Astrocyte (in vitro differentiated cells and primary cell): ENCODE data around the gene PRKG1.

Experiments used
- EZH2 ChIP-seq: IDR thresholded peaks from 2 replicates; pipeline ENCODE4 v1.6.1; 2012; ENCODE audit warnings: mild to moderate bottlenecking, low read length, inconsistent platforms; ENCODE audit not compliant: insufficient read depth
- TF ChIP-seq, protein P1 (sequence below): IDR thresholded peaks from 2 replicates; pipeline ENCODE4 v1.5.1; 2011; ENCODE audit warnings: low read depth, mild to moderate bottlenecking, inconsistent platforms, low read length, moderate library complexity; ENCODE audit not compliant: insufficient read depth

DNA sequence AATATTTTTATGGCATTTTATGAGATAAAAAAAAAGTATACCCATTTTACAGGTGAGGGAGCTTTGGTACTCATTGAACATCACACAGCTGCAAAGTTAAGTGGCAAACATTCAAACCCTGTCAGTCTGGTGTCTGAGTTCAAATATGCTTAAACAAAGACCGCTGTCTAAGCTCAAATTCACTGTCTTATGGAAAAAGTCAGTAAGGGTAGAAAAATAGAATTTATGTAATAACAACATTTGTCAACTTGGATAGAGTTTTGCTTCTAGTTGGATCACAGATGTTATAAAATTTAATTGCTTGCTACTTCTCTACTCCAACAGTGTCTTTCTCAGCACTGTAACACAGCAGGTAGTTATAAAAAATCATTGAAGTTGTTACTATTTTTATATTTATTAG, 786.8 kb downstream of the PRKG1 start:
- TF ChIP-seq, protein P1, sequence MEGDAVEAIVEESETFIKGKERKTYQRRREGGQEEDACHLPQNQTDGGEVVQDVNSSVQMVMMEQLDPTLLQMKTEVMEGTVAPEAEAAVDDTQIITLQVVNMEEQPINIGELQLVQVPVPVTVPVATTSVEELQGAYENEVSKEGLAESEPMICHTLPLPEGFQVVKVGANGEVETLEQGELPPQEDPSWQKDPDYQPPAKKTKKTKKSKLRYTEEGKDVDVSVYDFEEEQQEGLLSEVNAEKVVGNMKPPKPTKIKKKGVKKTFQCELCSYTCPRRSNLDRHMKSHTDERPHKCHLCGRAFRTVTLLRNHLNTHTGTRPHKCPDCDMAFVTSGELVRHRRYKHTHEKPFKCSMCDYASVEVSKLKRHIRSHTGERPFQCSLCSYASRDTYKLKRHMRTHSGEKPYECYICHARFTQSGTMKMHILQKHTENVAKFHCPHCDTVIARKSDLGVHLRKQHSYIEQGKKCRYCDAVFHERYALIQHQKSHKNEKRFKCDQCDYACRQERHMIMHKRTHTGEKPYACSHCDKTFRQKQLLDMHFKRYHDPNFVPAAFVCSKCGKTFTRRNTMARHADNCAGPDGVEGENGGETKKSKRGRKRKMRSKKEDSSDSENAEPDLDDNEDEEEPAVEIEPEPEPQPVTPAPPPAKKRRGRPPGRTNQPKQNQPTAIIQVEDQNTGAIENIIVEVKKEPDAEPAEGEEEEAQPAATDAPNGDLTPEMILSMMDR, result no peak
- TF ChIP-seq EZH2, result no peak
